ENCODE measurements around the gene SZT2. TPM values are rescaled to one million over a fixed set of nuclear protein-coding genes. Genes with fewer than 3 reads are reported as not detected.

SZT2 gene
- total RNA-seq, 1 donor from 2014 or later = 63.6 TPM

DNA sequence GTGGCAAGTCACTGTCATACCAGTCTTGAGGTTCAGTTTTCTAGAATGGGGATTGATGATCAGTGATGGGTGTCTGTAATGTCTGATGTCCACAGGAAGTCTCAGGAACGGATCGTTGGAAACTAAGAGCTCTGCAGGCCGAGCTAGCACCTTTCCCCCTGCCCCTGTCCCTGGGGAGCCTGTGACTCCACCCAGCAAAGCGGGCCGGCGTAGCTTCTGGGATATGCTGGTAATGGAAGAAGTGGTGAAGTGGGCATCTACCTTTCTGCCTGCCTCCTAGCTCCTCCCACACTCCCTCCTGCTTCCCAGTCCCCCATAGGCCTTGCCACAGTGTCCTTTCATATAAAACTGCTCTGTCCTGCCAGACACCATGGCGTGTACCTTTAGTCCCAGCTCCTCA, 50.7 kb downstream of the SZT2 start:
- H3K27ac Mint-ChIP-seq (ENCODE audit: unreplicated experiment) = no peak overlapping the region
- H3K9me3 Mint-ChIP-seq (ENCODE audit: unreplicated experiment) = no peaks in the 10 kb centered on the region
- no peak for DNase-seq (ENCODE audit: extremely low spot score, unreplicated experiment)
- TF ChIP-seq, protein P1, sequence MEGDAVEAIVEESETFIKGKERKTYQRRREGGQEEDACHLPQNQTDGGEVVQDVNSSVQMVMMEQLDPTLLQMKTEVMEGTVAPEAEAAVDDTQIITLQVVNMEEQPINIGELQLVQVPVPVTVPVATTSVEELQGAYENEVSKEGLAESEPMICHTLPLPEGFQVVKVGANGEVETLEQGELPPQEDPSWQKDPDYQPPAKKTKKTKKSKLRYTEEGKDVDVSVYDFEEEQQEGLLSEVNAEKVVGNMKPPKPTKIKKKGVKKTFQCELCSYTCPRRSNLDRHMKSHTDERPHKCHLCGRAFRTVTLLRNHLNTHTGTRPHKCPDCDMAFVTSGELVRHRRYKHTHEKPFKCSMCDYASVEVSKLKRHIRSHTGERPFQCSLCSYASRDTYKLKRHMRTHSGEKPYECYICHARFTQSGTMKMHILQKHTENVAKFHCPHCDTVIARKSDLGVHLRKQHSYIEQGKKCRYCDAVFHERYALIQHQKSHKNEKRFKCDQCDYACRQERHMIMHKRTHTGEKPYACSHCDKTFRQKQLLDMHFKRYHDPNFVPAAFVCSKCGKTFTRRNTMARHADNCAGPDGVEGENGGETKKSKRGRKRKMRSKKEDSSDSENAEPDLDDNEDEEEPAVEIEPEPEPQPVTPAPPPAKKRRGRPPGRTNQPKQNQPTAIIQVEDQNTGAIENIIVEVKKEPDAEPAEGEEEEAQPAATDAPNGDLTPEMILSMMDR (IDR thresholded peaks at IDR 0.05) = no peak
- H3K27me3 Mint-ChIP-seq (ENCODE audit: unreplicated experiment) = no peaks in the 10 kb centered on the region
- H3K4me1 Mint-ChIP-seq (ENCODE audit: unreplicated experiment) = no peaks in the 10 kb centered on the region
- no peak overlapping the region for H3K4me3 Mint-ChIP-seq (ENCODE audit: unreplicated experiment)
- peaks cover 23% of the 10 kb centered on the region for H3K36me3 Mint-ChIP-seq (ENCODE audit: unreplicated experiment)

DNA sequence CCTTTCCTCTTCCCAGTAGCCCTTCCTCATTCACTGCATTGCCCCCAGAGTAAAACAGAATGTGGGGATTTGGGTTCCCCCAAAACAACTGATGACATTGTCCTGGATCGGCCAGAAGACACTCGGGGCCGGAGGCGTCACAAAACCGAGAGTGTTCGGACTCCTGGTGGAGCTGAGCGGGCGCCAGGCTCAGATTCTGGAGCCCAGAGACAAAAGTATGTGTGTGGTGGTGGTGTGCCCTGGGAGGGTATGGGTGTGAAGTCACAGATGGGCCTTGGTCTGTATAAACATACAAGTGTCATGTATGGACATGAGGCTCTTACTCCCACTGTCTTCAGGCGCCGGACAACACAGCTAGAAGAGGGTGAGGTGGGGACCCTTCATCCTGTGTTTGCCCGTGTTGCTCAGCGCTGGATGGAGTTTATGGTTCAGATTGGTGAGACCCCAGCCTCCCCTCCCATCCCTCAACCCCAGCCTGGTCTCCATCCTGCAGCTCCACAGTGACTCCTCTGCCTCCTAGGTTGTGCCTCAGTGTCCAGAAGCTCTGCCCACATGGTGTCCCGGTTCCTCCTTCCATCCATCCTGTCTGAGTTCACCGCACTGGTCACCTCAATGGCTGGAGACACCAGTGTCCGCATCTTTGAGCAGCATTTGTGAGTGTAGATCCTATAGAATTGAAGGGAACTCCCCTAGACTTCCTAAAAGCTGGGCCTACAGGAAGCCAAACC, 51.6 kb downstream of the SZT2 start:
- Mint-ChIP-seq H3K4me3 (ENCODE audit: unreplicated experiment) (no peak overlapping the region), H3K27me3 (ENCODE audit: unreplicated experiment) (no peaks in the 10 kb centered on the region), H3K36me3 (ENCODE audit: unreplicated experiment) (peaks cover 30% of the 10 kb centered on the region), H3K27ac (ENCODE audit: unreplicated experiment) (no peak overlapping the region), H3K4me1 (ENCODE audit: unreplicated experiment) (no peaks in the 10 kb centered on the region), H3K9me3 (ENCODE audit: unreplicated experiment) (no peaks in the 10 kb centered on the region)
- TF ChIP-seq, protein P1 (IDR thresholded peaks at IDR 0.05) = no peak
- DNase-seq (ENCODE audit: extremely low spot score, unreplicated experiment) = no peak

DNA sequence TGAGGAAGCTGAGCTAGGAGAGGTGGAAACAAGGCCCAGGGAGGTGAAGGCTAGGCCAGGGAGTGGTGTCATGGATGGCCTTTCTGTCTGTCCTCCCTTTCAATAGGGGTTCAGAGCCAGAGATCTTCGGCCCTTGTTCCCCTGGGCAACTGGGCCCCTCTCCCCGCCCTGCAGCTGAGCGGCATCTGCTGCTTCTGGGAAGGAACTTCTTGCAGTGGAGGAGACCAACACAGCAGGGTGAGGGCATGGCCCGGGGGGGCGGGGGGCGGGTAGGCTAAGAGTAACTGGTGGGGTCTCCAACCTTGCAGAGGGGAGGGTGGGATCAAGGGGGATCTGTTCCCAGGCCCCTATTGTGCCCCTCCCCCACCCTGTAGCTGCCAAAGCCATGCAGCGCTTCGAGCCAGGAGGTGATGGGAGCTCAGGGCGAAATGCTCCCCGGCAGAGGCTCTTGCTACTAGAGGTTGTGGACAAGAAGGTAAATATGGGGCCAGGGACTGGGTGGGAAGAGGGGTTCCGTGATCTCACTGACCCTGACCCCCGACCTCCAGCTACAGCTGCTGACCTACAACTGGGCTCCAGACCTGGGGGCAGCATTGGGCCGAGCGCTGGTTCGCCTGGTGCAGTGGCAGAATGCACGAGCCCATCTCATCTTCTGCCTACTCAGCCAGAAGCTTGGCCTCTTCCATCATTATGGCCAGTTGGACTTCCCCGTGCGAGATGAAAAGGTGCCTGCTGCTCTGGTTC, 52.4 kb downstream of the SZT2 start:
- no peak for DNase-seq (ENCODE audit: extremely low spot score, unreplicated experiment)
- Mint-ChIP-seq H3K4me1 (ENCODE audit: unreplicated experiment) (no peaks in the 10 kb centered on the region), H3K9me3 (ENCODE audit: unreplicated experiment) (no peaks in the 10 kb centered on the region), H3K36me3 (ENCODE audit: unreplicated experiment) (peaks cover 34% of the 10 kb centered on the region), H3K4me3 (ENCODE audit: unreplicated experiment) (no peak overlapping the region), H3K27me3 (ENCODE audit: unreplicated experiment) (no peaks in the 10 kb centered on the region), H3K27ac (ENCODE audit: unreplicated experiment) (no peak overlapping the region)
- TF ChIP-seq, protein P1 (IDR thresholded peaks at IDR 0.05) = no peak

DNA sequence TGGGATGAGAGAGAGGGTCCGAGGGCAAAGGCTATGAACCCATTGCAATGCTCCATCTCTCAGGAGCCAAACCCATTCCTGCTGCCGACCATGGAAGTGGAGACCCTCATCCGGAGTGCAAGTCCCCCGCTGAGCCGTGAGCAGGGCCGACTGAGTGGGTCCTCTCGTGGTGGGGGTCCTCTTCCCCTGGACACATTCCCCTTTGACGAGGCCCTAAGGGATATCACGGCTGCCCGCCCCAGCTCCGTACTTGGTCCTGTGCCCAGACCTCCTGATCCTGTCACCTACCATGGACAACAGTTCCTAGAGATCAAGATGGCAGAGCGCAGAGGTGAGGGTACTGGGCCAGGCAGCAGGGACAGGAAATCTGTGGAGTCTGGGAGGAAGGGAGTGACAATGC, 53.1 kb downstream of the SZT2 start:
- TF ChIP-seq, protein P1 (IDR thresholded peaks at IDR 0.05) = no peak
- no peak for DNase-seq (ENCODE audit: extremely low spot score, unreplicated experiment)
- H3K4me3 Mint-ChIP-seq (ENCODE audit: unreplicated experiment) = no peak overlapping the region
- H3K36me3 Mint-ChIP-seq (ENCODE audit: unreplicated experiment) = peaks cover 32% of the 10 kb centered on the region
- no peaks in the 10 kb centered on the region for H3K4me1 Mint-ChIP-seq (ENCODE audit: unreplicated experiment)
- H3K9me3 Mint-ChIP-seq (ENCODE audit: unreplicated experiment) = no peaks in the 10 kb centered on the region
- no peaks in the 10 kb centered on the region for H3K27me3 Mint-ChIP-seq (ENCODE audit: unreplicated experiment)
- no peak overlapping the region for H3K27ac Mint-ChIP-seq (ENCODE audit: unreplicated experiment)

DNA sequence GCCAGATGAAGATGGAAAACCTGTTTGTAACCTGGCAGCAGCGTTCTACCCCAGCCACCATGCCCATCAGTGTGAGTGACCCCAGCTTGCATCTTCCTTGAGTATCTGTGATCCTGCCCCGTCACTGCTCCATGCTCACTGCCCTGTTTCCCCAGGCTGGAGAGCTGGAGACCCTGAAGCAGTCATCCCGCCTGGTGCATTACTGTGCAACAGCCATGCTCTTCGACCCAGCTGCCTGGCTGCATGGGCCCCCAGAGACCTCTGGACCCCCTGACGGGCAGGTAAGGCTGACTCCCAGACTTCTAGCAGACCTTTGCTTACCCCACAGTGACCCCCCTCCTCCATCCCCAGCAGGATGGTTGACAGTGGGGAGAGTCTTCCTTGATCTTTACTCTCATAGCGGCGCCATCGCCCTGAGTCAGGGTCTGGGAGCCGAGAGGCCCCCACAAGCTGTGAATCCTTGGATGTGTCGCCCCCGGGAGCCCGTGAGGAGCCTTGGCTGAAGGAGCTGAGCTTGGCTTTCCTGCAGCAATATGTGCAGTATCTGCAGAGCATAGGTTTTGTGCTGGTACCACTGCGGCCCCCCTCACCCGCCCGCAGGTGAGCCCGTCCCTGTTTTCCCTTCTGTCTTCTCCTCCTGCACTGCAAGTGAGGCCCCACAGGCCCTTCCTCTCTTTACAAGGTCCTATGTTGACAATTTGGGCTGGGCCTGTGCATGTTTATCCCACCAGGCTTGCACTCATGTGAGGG, 53.7 kb downstream of the SZT2 start:
- H3K9me3 Mint-ChIP-seq (ENCODE audit: unreplicated experiment) = no peaks in the 10 kb centered on the region
- TF ChIP-seq, protein P1 (IDR thresholded peaks at IDR 0.05) = no peak
- H3K27ac Mint-ChIP-seq (ENCODE audit: unreplicated experiment) = no peak overlapping the region
- H3K36me3 Mint-ChIP-seq (ENCODE audit: unreplicated experiment) = peaks cover 35% of the 10 kb centered on the region
- no peaks in the 10 kb centered on the region for H3K4me1 Mint-ChIP-seq (ENCODE audit: unreplicated experiment)
- H3K4me3 Mint-ChIP-seq (ENCODE audit: unreplicated experiment) = no peak overlapping the region
- no peaks in the 10 kb centered on the region for H3K27me3 Mint-ChIP-seq (ENCODE audit: unreplicated experiment)
- DNase-seq (ENCODE audit: extremely low spot score, unreplicated experiment) = no peak
